GM12878 (cell line): ENCODE results near the gene GPRIN1. TPM values are rescaled to one million over a fixed set of nuclear protein-coding genes. Genes with fewer than 3 reads are reported as not detected.

Source experiments
- ATAC-seq: fragments of 200-7000 bp; cut with Tn5 transposase; 3 replicates; pipeline ENCODE4 v1.9.1; 2020; ENCODE audit warnings: mild to moderate bottlenecking, moderate library complexity
- BruUV-seq: library from RNA; stranded (reverse); fragments of 400-500 nt; replicated peaks from 2 replicates; lab custom pipeline; 2021; lab: Mats Ljungman, UMichigan
- CTCF ChIA-PET: fragments of 300-600 bp; sonication (Branson Sonifier 250); formaldehyde crosslinking; extraction: SDS; loops from one replicate; lab custom pipeline; 2021; ENCODE audit warnings: inconsistent platforms; lab: Yijun Ruan, JAX
- POLR2A ChIA-PET: fragments of 350-600 bp; formaldehyde crosslinking; extraction: SDS; loops from one replicate; lab custom pipeline; 2021; ENCODE audit warnings: inconsistent platforms; lab: Charles Lee
- RAD21 ChIA-PET: fragments of 300-600 bp; sonication (Branson Sonifier 250); formaldehyde crosslinking; loops from one replicate; lab custom pipeline; 2023; ENCODE audit warnings: antibody characterized with exemption; ENCODE audit not compliant: unreplicated experiment; lab: Charles Lee
- SMC1A ChIA-PET: fragments of 300-600 bp; sonication (Branson Sonifier 250); formaldehyde crosslinking; loops from one replicate; lab custom pipeline; 2023; ENCODE audit not compliant: unreplicated experiment, uncharacterized antibody; lab: Charles Lee
- DNase-seq: peaks from one replicate; pipeline ENCODE4 v3.0.0-alpha.2; 2011; ENCODE audit warnings: low read depth, low spot score
- FAIRE-seq: peaks from 3 replicates; lab custom pipeline; 2011; peaks lifted over from hg19 to GRCh38; lab: Jason Lieb, UNC
- H2AFZ ChIP-seq: 2 replicates; pipeline ENCODE4 v1.6.0; 2011; ENCODE audit warnings: low read depth, low read length, control low read depth; ENCODE audit not compliant: control insufficient read depth
- H3K27ac ChIP-seq: 2 replicates; pipeline ENCODE4 v1.5.1; 2011; ENCODE audit warnings: control low read depth; ENCODE audit not compliant: control insufficient read depth, insufficient read depth
- H3K27me3 ChIP-seq, 2 experiments: replicated peaks in 1 of 2; 2 replicates each; pipeline versions ENCODE4 v1.6.0 to v1.6.1; 2011; ENCODE audit warnings: low read length in 1 of 2; ENCODE audit not compliant: control insufficient read depth in 2 of 2, insufficient read depth in 2 of 2
- H3K36me3 ChIP-seq, 2 experiments: 2 replicates each; pipeline ENCODE4 v1.5.1; 2011; ENCODE audit warnings: low read length in 1 of 2; ENCODE audit not compliant: control insufficient read depth in 2 of 2, insufficient read depth in 2 of 2
- H3K4me1 ChIP-seq: 2 replicates; pipeline ENCODE4 v1.6.1; 2011; ENCODE audit warnings: mild to moderate bottlenecking, low read length, moderate library complexity, mixed read lengths; ENCODE audit not compliant: control insufficient read depth, insufficient read depth
- H3K4me2 ChIP-seq: 2 replicates; pipeline ENCODE4 v1.6.0; 2011; ENCODE audit warnings: control low read depth; ENCODE audit not compliant: control insufficient read depth, insufficient read depth
- H3K4me3 ChIP-seq: fragments of 200-600 bp; sonication (generic); 2 replicates; pipeline ENCODE4 v1.5.1; 2016
- H3K79me2 ChIP-seq: 2 replicates; pipeline ENCODE4 v1.6.0; 2011; ENCODE audit warnings: low read length; ENCODE audit not compliant: control insufficient read depth, insufficient read depth
- H3K9ac ChIP-seq: 2 replicates; pipeline ENCODE4 v1.8.0; 2011; ENCODE audit warnings: low read length, control low read depth, mixed read lengths; ENCODE audit not compliant: control insufficient read depth, insufficient read depth
- H3K9me3 ChIP-seq: replicated peaks from 3 replicates; pipeline ENCODE4 v1.5.1; 2011; ENCODE audit warnings: mild to moderate bottlenecking, low read length; ENCODE audit not compliant: control insufficient read depth, insufficient read depth
- H4K20me1 ChIP-seq: 2 replicates; pipeline ENCODE4 v1.6.0; 2011; ENCODE audit not compliant: control insufficient read depth, insufficient read depth
- BACH1 ChIP-seq: fragments of 450-650 bp; IDR thresholded peaks from 2 replicates; pipeline ENCODE4 v1.6.1; 2017; ENCODE audit warnings: mild to moderate bottlenecking, borderline replicate concordance
- EP300 ChIP-seq, 2 experiments: fragments of 150-350 bp in 1 of 2; IDR thresholded peaks; 2 replicates each; pipeline ENCODE4 v1.6.1; 2011 to 2012; ENCODE audit warnings: low read depth in 2 of 2, low read length in 2 of 2, borderline replicate concordance in 1 of 2, improper control_type of control experiment in 1 of 2, inconsistent platforms in 1 of 2; ENCODE audit not compliant: control insufficient read depth in 1 of 2
- PML ChIP-seq: IDR thresholded peaks from 2 replicates; pipeline ENCODE4 v1.6.1; 2012; ENCODE audit warnings: low read length, inconsistent platforms
- RB1 ChIP-seq: fragments of 450-650 bp; formaldehyde crosslinking; IDR thresholded peaks from 2 replicates; pipeline ENCODE4 v1.6.1; 2017; ENCODE audit warnings: mild to moderate bottlenecking, borderline replicate concordance
- SIX5 ChIP-seq: IDR thresholded peaks from 2 replicates; pipeline ENCODE4 v1.6.1; 2011; ENCODE audit warnings: mild to moderate bottlenecking, low read depth, low read length, moderate library complexity; ENCODE audit not compliant: severe bottlenecking
- TCF3 ChIP-seq: IDR thresholded peaks from 2 replicates; pipeline ENCODE4 v1.6.1; 2012; ENCODE audit warnings: low read depth, mild to moderate bottlenecking, low read length, borderline replicate concordance; ENCODE audit not compliant: insufficient read depth
- WGBS: methylation state at CpG from one replicate; pipeline ENCODE4 v1.1.6; 2016; ENCODE audit warnings: low lambda C conversion rate; ENCODE audit not compliant: insufficient replicate concordance, insufficient coverage; ENCODE audit errors: missing lambda C conversion rate; 5-methylcytosine and 5-hydroxymethylcytosine counted together
- in situ Hi-C: fragments of 300-500 bp; cut with MboI; formaldehyde crosslinking; loops from 9 replicates; pipeline ENCODE4 v1.14.3; 2018; ENCODE audit warnings: mixed read lengths
- intact Hi-C: fragments of 100-400 bp; cut with micrococcal nuclease; formaldehyde crosslinking; loops from one replicate; pipeline ENCODE4 v1.14.2; 2022; ENCODE audit not compliant: unreplicated experiment
- polyA plus RNA-seq, 11 experiments: library from polyadenylated mRNA; depleted of rRNA in 4 of 11; unstranded in 6 of 11; stranded (reverse) in 5 of 11; fragments of >200 nt; fragmentation: Nextera tagmentation in 4 of 11; fragmentation: Illumina TruSeq in 1 of 11; extraction: Ambion mirVana in 4 of 11; extraction: Trizol in 1 of 11; gene quantifications; 1 replicate in 1 of 11; 2 replicates in 10 of 11; pipeline versions ENCODE4 v1.2.1 to v1.2.3, GENCODE V29; 2011 to 2016; ENCODE audit warnings: inconsistent platforms in 2 of 11, missing spikeins in 2 of 11, low read depth in 1 of 11
- total RNA-seq, 4 experiments: library from RNA; depleted of rRNA in 3 of 4; stranded (reverse); fragments of >200 nt in 3 of 4; fragmentation: Illumina TruSeq in 1 of 4; extraction: Trizol in 1 of 4; gene quantifications; 2 replicates each; pipeline versions ENCODE4 v1.2.1 to v1.2.3, GENCODE V29; 2013 to 2021
- TF ChIP-seq, protein P1 (sequence below): IDR thresholded peaks from 2 replicates; pipeline ENCODE4 v1.6.1; 2011; ENCODE audit warnings: low read depth, low read length, improper control_type of control experiment, borderline replicate concordance

The GPRIN1 gene
- total and polyA plus RNA-seq, 10 of the 15 experiments (the other 5 are each of a cell fraction or from before 2014, with no cell fraction given) = 0.52 to 16.3 (median 4.5) TPM

DNA sequence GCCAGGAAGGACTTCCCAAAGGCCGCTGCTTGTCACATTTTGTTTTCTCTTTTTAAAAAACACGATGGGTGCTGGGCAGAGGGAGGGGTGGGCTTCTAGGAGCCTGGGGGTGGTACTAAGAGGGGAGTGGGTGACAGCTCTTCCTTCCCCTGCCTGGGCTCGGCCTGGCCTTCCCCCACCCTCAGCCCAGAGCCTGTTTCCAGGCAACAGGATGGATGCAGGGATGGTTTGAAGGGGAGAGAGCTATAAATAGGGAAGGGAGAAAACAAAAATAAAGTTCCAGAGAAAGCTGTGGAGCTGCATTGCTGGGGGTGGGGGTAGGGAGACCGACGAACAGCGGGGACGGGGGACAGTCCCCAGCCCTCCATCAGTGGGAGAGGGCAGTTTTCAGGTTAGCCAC lies 6.6 kb upstream of the GPRIN1 start:
- ChIA-PET RAD21 (no interaction called here), SMC1A (no interaction called here), CTCF (no interaction called here), POLR2A (no interaction called here)
- Histone ChIP-seq H3K79me2 (no peaks in the 10 kb centered on the region), H3K4me2 (no peak overlapping the region), H3K4me1 (no peaks in the 10 kb centered on the region), H3K9me3 (no peaks in the 10 kb centered on the region), H3K27ac (no peak overlapping the region), H3K4me3 (no peak overlapping the region), H3K36me3 (no peaks in the 10 kb centered on the region), H3K27me3 (peaks cover 4% of the 10 kb centered on the region in 2 experiments), H3K9ac (no peak overlapping the region), H4K20me1 (no peaks in the 10 kb centered on the region), H2AFZ (no peak overlapping the region)
- intact Hi-C loops (loop anchor here (5.0 kb wide), 1 partner anchor 44 kb away; no protein-coding TSS in a partner anchor), in situ Hi-C loops (no loop called here)
- 28% methylated on average over 7 of the region's 7 CpGs for WGBS
- DNase-seq = no peak
- FAIRE-seq = no peak
- no TSS peak for BruUV-seq
- no peak for ATAC-seq
- TF ChIP-seq EP300 (IDR thresholded peaks at IDR 0.05; ENCODE audit: borderline replicate concordance in 1 of 2, control insufficient read depth in 1 of 2, low read depth in 2 of 2, low read length in 2 of 2) (no peak), TCF3 (no peak), RB1 (no peak), SIX5 (no peak), PML (no peak), BACH1 (no peak)
- TF ChIP-seq, protein P1, sequence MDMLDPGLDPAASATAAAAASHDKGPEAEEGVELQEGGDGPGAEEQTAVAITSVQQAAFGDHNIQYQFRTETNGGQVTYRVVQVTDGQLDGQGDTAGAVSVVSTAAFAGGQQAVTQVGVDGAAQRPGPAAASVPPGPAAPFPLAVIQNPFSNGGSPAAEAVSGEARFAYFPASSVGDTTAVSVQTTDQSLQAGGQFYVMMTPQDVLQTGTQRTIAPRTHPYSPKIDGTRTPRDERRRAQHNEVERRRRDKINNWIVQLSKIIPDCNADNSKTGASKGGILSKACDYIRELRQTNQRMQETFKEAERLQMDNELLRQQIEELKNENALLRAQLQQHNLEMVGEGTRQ = no peak
